ENCODE data around the gene OSBPL5. TPM values are rescaled to one million over a fixed set of nuclear protein-coding genes. Genes with fewer than 3 reads are reported as not detected.
A peak's percentile ranks its signal among the peaks of the same experiment; 100 is the strongest.

OSBPL5 gene
- total RNA-seq, 1 experiment from 2014 or later: 51.4 TPM

- no peak for ATAC-seq
Measured at GRCh38 chr11:3204141-3205015, 39.3 kb upstream of the OSBPL5 start.

DNA sequence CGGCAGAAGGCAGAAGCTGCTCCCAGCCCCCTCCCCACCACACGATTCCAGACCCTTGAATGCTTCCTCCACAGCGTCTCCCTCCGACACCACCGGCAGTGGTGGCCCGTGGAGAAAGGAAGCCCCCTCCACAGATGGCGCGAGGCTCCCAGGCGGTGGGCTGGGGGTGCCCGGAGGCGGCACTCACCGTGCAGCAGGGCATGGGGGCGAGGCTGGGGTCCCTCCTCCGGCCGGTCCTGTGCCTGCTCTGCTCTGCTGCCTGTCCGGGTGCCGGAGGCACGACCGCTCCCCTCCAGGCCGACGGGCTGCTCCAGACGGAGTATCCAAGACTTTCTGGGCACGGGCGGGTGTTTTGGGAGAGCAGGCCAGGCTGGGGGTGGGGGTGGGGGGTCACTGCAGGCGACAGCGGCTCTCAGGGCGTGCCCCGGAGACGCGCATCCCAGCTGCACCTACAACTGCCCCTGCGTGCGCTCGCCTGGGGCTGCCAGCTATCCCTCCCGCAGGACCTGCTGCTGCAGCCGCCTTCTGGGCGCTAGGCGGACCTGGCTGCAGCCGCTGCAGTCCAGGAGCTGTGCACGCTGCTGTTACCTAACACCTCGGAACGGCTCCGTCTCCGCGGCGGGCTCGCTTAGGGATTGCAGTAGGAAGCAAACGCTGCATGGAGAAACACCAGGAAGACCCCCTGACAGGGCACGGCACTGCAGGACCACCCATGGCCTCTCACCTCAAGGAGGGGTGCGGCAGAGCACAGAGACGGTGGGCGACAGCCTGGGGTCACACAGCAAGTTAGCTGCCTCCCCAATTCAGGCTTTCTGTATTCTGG is 38.3 kb upstream of the OSBPL5 start:
- Histone ChIP-seq H3K79me2 (ENCODE audit: low read length) (no peaks in the 10 kb centered on the region), H3K27me3 (ENCODE audit: low read length) (peaks cover 33% of the 10 kb centered on the region), H4K20me1 (ENCODE audit: low read length) (no peaks in the 10 kb centered on the region), H3K4me1 (ENCODE audit: insufficient read depth, low read length) (no peaks in the 10 kb centered on the region), H3K9me3 (ENCODE audit: low read length) (no peaks in the 10 kb centered on the region), H3F3A (ENCODE audit: low read length, unreplicated experiment) (no peaks in the 10 kb centered on the region), H3K27ac (ENCODE audit: low read length) (no peak overlapping the region), H2AFZ (ENCODE audit: low read length) (no peak overlapping the region), H3K9ac (ENCODE audit: low read length) (no peak overlapping the region), H3K4me2 (ENCODE audit: low read length) (peak overlapping the region; percentile 37), H3K4me3 (ENCODE audit: low read length) (no peak overlapping the region), H3K9me2 (replicated peaks; ENCODE audit: low read length) (no peaks in the 10 kb centered on the region), H3K36me3 (ENCODE audit: low read depth, low read length) (no peaks in the 10 kb centered on the region)
- POLR2A ChIA-PET (ENCODE audit: unreplicated experiment): no interaction called here
- TF ChIP-seq, protein P1, sequence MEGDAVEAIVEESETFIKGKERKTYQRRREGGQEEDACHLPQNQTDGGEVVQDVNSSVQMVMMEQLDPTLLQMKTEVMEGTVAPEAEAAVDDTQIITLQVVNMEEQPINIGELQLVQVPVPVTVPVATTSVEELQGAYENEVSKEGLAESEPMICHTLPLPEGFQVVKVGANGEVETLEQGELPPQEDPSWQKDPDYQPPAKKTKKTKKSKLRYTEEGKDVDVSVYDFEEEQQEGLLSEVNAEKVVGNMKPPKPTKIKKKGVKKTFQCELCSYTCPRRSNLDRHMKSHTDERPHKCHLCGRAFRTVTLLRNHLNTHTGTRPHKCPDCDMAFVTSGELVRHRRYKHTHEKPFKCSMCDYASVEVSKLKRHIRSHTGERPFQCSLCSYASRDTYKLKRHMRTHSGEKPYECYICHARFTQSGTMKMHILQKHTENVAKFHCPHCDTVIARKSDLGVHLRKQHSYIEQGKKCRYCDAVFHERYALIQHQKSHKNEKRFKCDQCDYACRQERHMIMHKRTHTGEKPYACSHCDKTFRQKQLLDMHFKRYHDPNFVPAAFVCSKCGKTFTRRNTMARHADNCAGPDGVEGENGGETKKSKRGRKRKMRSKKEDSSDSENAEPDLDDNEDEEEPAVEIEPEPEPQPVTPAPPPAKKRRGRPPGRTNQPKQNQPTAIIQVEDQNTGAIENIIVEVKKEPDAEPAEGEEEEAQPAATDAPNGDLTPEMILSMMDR (conservative IDR thresholded peaks at IDR 0.05; ENCODE audit: low read depth, low read length): peak; percentile 16; the same call in 1 of the 2 replicates
- TF ChIP-seq EZH2phosphoT487 (IDR thresholded peaks at IDR 0.05; ENCODE audit: borderline replicate concordance, low read length): no peak
- ATAC-seq: peak; percentile 90
- no TSS peak for BruUV-seq (replicated peaks)
- CTCF ChIA-PET: no interaction called here
- intact Hi-C loops (cut with micrococcal nuclease): no loop called here
- peak; percentile 45 for DNase-seq

More at GRCh38 chr11:3204141-3205015, 39.3 kb upstream of the OSBPL5 start:
- H3K4me3 ChIP-seq (ENCODE audit: low read length): no peak overlapping the region
- H3K9me3 ChIP-seq (ENCODE audit: low read length): no peaks in the 10 kb centered on the region
- no peaks in the 10 kb centered on the region for H3K36me3 ChIP-seq (ENCODE audit: low read depth, low read length)
- no peaks in the 10 kb centered on the region for H3K4me1 ChIP-seq (ENCODE audit: insufficient read depth, low read length)
- no peaks in the 10 kb centered on the region for H4K20me1 ChIP-seq (ENCODE audit: low read length)
- DNase-seq: no peak
- ChIA-PET POLR2A (ENCODE audit: unreplicated experiment) (no interaction called here), CTCF (no interaction called here)
- no peak for TF ChIP-seq EZH2phosphoT487 (IDR thresholded peaks at IDR 0.05; ENCODE audit: borderline replicate concordance, low read length)
- TF ChIP-seq, protein P1 (conservative IDR thresholded peaks at IDR 0.05; ENCODE audit: low read depth, low read length): no peak
- TF ChIP-seq EZH2 (IDR thresholded peaks at IDR 0.05; ENCODE audit: low read length, unreplicated experiment): no peak
- H3K9me2 ChIP-seq (replicated peaks; ENCODE audit: low read length): no peaks in the 10 kb centered on the region
- no peak overlapping the region for H3K9ac ChIP-seq (ENCODE audit: low read length)
- H2AFZ ChIP-seq (ENCODE audit: low read length): no peak overlapping the region
- H3K27me3 ChIP-seq (ENCODE audit: low read length): peaks cover 33% of the 10 kb centered on the region
- no peaks in the 10 kb centered on the region for H3F3A ChIP-seq (ENCODE audit: low read length, unreplicated experiment)
- no peaks in the 10 kb centered on the region for H3K79me2 ChIP-seq (ENCODE audit: low read length)
- H3K4me2 ChIP-seq (ENCODE audit: low read length): no peak overlapping the region
- BruUV-seq (replicated peaks): no TSS peak
- intact Hi-C loops (cut with micrococcal nuclease): no loop called here
- no peak overlapping the region for H3K27ac ChIP-seq (ENCODE audit: low read length)
